GM12801 (cell line): ENCODE measurements around the gene NIN.

Experiments used
- CTCF ChIP-seq: IDR thresholded peaks from one replicate; pipeline ENCODE4 v1.5.1; 2011; ENCODE audit warnings: control low read depth; ENCODE audit not compliant: insufficient read length; ENCODE audit errors: extremely low read depth

NIN gene

GRCh38 chr14:50853891-50854290 is 22.9 kb upstream of the NIN start:
- no peak for TF ChIP-seq CTCF

GRCh38 chr14:50846226-50846880 is 15.4 kb upstream of the NIN start:
- TF ChIP-seq CTCF, result no peak

GRCh38 chr14:50845166-50845565 is 14.2 kb upstream of the NIN start:
- TF ChIP-seq CTCF, result no peak

- TF ChIP-seq CTCF, result no peak
Measured at GRCh38 chr14:50844391-50844790, 13.4 kb upstream of the NIN start.

GRCh38 chr14:50839691-50840090 is 8.7 kb upstream of the NIN start:
- TF ChIP-seq CTCF, result no peak

- TF ChIP-seq CTCF, result no peak
Measured at GRCh38 chr14:50839048-50839447, 8.1 kb upstream of the NIN start.

GRCh38 chr14:50837850-50838470 is 7.0 kb upstream of the NIN start:
- TF ChIP-seq CTCF, result no peak

GRCh38 chr14:50837271-50837670 is 6.3 kb upstream of the NIN start:
- TF ChIP-seq CTCF, result no peak
